Transverse colon (tissue), 3 donors: Measurements from ENCODE around the gene ZNF236.

Experiments
- EP300 ChIP-seq: sonication (generic); formaldehyde crosslinking; IDR thresholded peaks from one replicate; pipeline ENCODE4 v1.6.1; 2017; ENCODE audit warnings: antibody characterized with exemption, low read depth
- POLR2A ChIP-seq: fragments of 450-650 bp; IDR thresholded peaks from one replicate; pipeline ENCODE4 v1.6.1; 2016; ENCODE audit warnings: antibody characterized with exemption, mild to moderate bottlenecking, moderate library complexity
- TF ChIP-seq, protein P1 (sequence below), 5 experiments: fragments of 200-600 bp in 3 of 5; fragments of 450-650 bp in 2 of 5; sonication (generic) in 3 of 5; IDR thresholded peaks; 1 replicate in 2 of 5; 2 replicates in 3 of 5; pipeline ENCODE4 v1.5.1; 2016 to 2017; ENCODE audit warnings: antibody characterized with exemption in 5 of 5, inconsistent platforms in 3 of 5, mild to moderate bottlenecking in 2 of 5, moderate library complexity in 1 of 5

DNA sequence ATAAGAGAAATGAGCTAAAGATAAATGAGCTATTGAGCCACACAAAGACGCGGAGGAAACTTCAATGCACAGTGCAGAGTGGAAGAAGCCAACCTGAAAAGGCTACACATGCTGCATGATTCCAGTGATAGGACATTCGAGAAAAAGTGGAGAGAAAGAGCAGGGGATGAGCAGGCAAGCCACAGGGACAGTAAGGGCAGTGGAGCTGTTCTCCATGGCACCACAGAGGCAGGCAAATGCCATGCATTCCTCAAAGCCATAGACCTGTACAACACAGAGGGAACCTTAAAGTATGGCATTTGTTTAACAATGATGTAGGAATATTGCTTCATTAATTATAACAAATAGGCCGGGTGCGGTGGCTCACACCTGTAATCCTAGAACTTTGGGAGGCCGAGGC, 36.5 kb upstream of the ZNF236 start:
- TF ChIP-seq, protein P1, sequence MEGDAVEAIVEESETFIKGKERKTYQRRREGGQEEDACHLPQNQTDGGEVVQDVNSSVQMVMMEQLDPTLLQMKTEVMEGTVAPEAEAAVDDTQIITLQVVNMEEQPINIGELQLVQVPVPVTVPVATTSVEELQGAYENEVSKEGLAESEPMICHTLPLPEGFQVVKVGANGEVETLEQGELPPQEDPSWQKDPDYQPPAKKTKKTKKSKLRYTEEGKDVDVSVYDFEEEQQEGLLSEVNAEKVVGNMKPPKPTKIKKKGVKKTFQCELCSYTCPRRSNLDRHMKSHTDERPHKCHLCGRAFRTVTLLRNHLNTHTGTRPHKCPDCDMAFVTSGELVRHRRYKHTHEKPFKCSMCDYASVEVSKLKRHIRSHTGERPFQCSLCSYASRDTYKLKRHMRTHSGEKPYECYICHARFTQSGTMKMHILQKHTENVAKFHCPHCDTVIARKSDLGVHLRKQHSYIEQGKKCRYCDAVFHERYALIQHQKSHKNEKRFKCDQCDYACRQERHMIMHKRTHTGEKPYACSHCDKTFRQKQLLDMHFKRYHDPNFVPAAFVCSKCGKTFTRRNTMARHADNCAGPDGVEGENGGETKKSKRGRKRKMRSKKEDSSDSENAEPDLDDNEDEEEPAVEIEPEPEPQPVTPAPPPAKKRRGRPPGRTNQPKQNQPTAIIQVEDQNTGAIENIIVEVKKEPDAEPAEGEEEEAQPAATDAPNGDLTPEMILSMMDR (IDR thresholded peaks at IDR 0.05), result no peak
- no peak for TF ChIP-seq POLR2A
- TF ChIP-seq EP300, result no peak
